T-helper 17 cell (primary cell): ENCODE results near the gene CBLC. TPM values are rescaled to one million over a fixed set of nuclear protein-coding genes. Genes with fewer than 3 reads are reported as not detected.

Experiments used
- ATAC-seq: fragments of 150-1000 bp; cut with Tn5 transposase; 2 replicates; pipeline ENCODE4 v1.10.0; 2021; ENCODE audit warnings: mild to moderate bottlenecking, moderate library complexity
- DNase-seq, 3 donors: peaks; one replicate each; pipeline versions ENCODE4 v3.0.0 to v3.0.0-alpha.2; 2020 to 2021
- H3K9me3 ChIP-seq: one replicate; pipeline ENCODE4 v1.7.0; 2013; ENCODE audit warnings: low read length, mild to moderate bottlenecking; ENCODE audit not compliant: control insufficient read depth, poor library complexity, severe bottlenecking
- H3K27ac Mint-ChIP-seq: one replicate; pipeline ENCODE4 v1.8.0; 2022; ENCODE audit warnings: mild to moderate bottlenecking, moderate library complexity, mixed read lengths
- H3K27me3 Mint-ChIP-seq: one replicate; pipeline ENCODE4 v1.8.0; 2022; ENCODE audit warnings: mixed read lengths
- H3K36me3 Mint-ChIP-seq: one replicate; pipeline ENCODE4 v1.8.0; 2022; ENCODE audit warnings: low read depth, mixed read lengths
- H3K4me1 Mint-ChIP-seq: one replicate; pipeline ENCODE4 v1.8.0; 2022; ENCODE audit warnings: mild to moderate bottlenecking, mixed read lengths
- H3K4me3 Mint-ChIP-seq: one replicate; pipeline ENCODE4 v1.8.0; 2022; ENCODE audit warnings: mild to moderate bottlenecking, moderate library complexity, mixed read lengths
- total RNA-seq, 4 donors: library from RNA in 2 of 4; stranded (reverse) in 2 of 4; gene quantifications; one replicate each; pipeline ENCODE4 v1.2.3 and lab custom pipeline; 2022 to 2026

Gene CBLC
- total RNA-seq, 2 donors from 2014 or later: not detected

- Mint-ChIP-seq H3K4me3 (peak overlapping the region; percentile 99), H3K27ac (peak overlapping the region; percentile 98), H3K36me3 (peaks cover 6% of the 10 kb centered on the region), H3K4me1 (peaks cover 55% of the 10 kb centered on the region), H3K27me3 (no peaks in the 10 kb centered on the region)
- DNase-seq: no peak
- no peaks in the 10 kb centered on the region for H3K9me3 ChIP-seq
- ATAC-seq: no peak
These were observed 25.4 kb upstream of the CBLC start for GRCh38 chr19:44752123-44752815.

GRCh38 chr19:44752816-44753625, 24.7 kb upstream of the CBLC start:
- Mint-ChIP-seq H3K27me3 (no peaks in the 10 kb centered on the region), H3K36me3 (peaks cover 5% of the 10 kb centered on the region), H3K4me1 (peaks cover 49% of the 10 kb centered on the region), H3K27ac (peak overlapping the region; percentile 98), H3K4me3 (peak overlapping the region; percentile 99)
- DNase-seq (peak; percentile 85 to 90 (median 87)), ATAC-seq (peak; percentile 77)
- no peaks in the 10 kb centered on the region for H3K9me3 ChIP-seq

GRCh38 chr19:44753626-44753931, 24.1 kb upstream of the CBLC start:
- ATAC-seq: no peak
- Mint-ChIP-seq H3K4me3 (peak overlapping the region; percentile 99), H3K27ac (peak overlapping the region; percentile 98), H3K27me3 (no peaks in the 10 kb centered on the region), H3K36me3 (peaks cover 3% of the 10 kb centered on the region), H3K4me1 (peaks cover 51% of the 10 kb centered on the region)
- no peak for DNase-seq
- no peaks in the 10 kb centered on the region for H3K9me3 ChIP-seq

GRCh38 chr19:44753932-44754749, 23.5 kb upstream of the CBLC start:
- peak overlapping the region; percentile 98 for H3K27ac Mint-ChIP-seq
- peaks cover 51% of the 10 kb centered on the region for H3K4me1 Mint-ChIP-seq
- peak overlapping the region; percentile 99 for H3K4me3 Mint-ChIP-seq
- no peaks in the 10 kb centered on the region for H3K27me3 Mint-ChIP-seq
- ATAC-seq: peak; percentile 17
- peak in 2 of 3 donors; percentile 37 to 47 for DNase-seq
- H3K9me3 ChIP-seq: no peaks in the 10 kb centered on the region
- peaks cover 3% of the 10 kb centered on the region for H3K36me3 Mint-ChIP-seq

- Mint-ChIP-seq H3K36me3 (peaks cover 4% of the 10 kb centered on the region), H3K4me1 (peaks cover 48% of the 10 kb centered on the region), H3K27me3 (no peaks in the 10 kb centered on the region), H3K4me3 (peak overlapping the region; percentile 99), H3K27ac (peak overlapping the region; percentile 98)
- DNase-seq (no peak), ATAC-seq (no peak)
- H3K9me3 ChIP-seq: no peaks in the 10 kb centered on the region
These were observed 23.0 kb upstream of the CBLC start for GRCh38 chr19:44754750-44755080.

GRCh38 chr19:44755219-44755618, 22.5 kb upstream of the CBLC start:
- Mint-ChIP-seq H3K27me3 (no peaks in the 10 kb centered on the region), H3K4me3 (peak overlapping the region; percentile 99), H3K4me1 (peaks cover 46% of the 10 kb centered on the region), H3K27ac (peak overlapping the region; percentile 98), H3K36me3 (peaks cover 7% of the 10 kb centered on the region)
- no peak for DNase-seq
- no peaks in the 10 kb centered on the region for H3K9me3 ChIP-seq
- ATAC-seq: no peak

- H3K27me3 Mint-ChIP-seq: no peaks in the 10 kb centered on the region
- peaks cover 5% of the 10 kb centered on the region for H3K36me3 Mint-ChIP-seq
- H3K4me3 Mint-ChIP-seq: peak overlapping the region; percentile 53
These were observed 21.6 kb upstream of the CBLC start for GRCh38 chr19:44756089-44756562.

GRCh38 chr19:44757057-44757734, 20.5 kb upstream of the CBLC start:
- Mint-ChIP-seq H3K4me3 (no peak overlapping the region), H3K4me1 (peaks cover 37% of the 10 kb centered on the region), H3K36me3 (peaks cover 5% of the 10 kb centered on the region), H3K27me3 (no peaks in the 10 kb centered on the region), H3K27ac (peak overlapping the region; percentile 59)
- no peaks in the 10 kb centered on the region for H3K9me3 ChIP-seq
- no peak for ATAC-seq
- DNase-seq: no peak

More at GRCh38 chr19:44756089-44756562, 21.6 kb upstream of the CBLC start:
- ATAC-seq: no peak
- no peak for DNase-seq
- Mint-ChIP-seq H3K27ac (peak overlapping the region; percentile 41), H3K4me1 (peaks cover 41% of the 10 kb centered on the region)
- no peaks in the 10 kb centered on the region for H3K9me3 ChIP-seq

GRCh38 chr19:44757735-44758505, 19.8 kb upstream of the CBLC start:
- no peak for DNase-seq
- Mint-ChIP-seq H3K27me3 (no peaks in the 10 kb centered on the region), H3K4me1 (peaks cover 32% of the 10 kb centered on the region), H3K36me3 (peaks cover 5% of the 10 kb centered on the region), H3K27ac (peak overlapping the region; percentile 59), H3K4me3 (peak overlapping the region; percentile 9)
- no peaks in the 10 kb centered on the region for H3K9me3 ChIP-seq
- ATAC-seq: no peak

GRCh38 chr19:44758596-44758995, 19.1 kb upstream of the CBLC start:
- Mint-ChIP-seq H3K4me1 (peaks cover 35% of the 10 kb centered on the region), H3K27ac (peak overlapping the region; percentile 59), H3K36me3 (peaks cover 5% of the 10 kb centered on the region), H3K4me3 (peak overlapping the region; percentile 70), H3K27me3 (no peaks in the 10 kb centered on the region)
- DNase-seq: no peak
- ATAC-seq: no peak
- no peaks in the 10 kb centered on the region for H3K9me3 ChIP-seq

GRCh38 chr19:44759083-44759804, 18.4 kb upstream of the CBLC start:
- ATAC-seq (no peak), DNase-seq (no peak)
- Mint-ChIP-seq H3K36me3 (peaks cover 5% of the 10 kb centered on the region), H3K4me3 (no peak overlapping the region), H3K4me1 (peaks cover 33% of the 10 kb centered on the region), H3K27me3 (no peaks in the 10 kb centered on the region), H3K27ac (peak overlapping the region; percentile 63)
- no peaks in the 10 kb centered on the region for H3K9me3 ChIP-seq

- no peak overlapping the region for H3K4me3 Mint-ChIP-seq
- peak overlapping the region; percentile 70 for H3K27ac Mint-ChIP-seq
- peaks cover 26% of the 10 kb centered on the region for H3K4me1 Mint-ChIP-seq
- peaks cover 5% of the 10 kb centered on the region for H3K36me3 Mint-ChIP-seq
- H3K9me3 ChIP-seq: no peaks in the 10 kb centered on the region
- DNase-seq (no peak), ATAC-seq (peak; percentile 10)
- no peaks in the 10 kb centered on the region for H3K27me3 Mint-ChIP-seq
These were observed 15.7 kb upstream of the CBLC start for GRCh38 chr19:44762038-44762437.
